HL-60 (cell line): Measurements from ENCODE around the gene TLCD5.

Source experiments
- GABPA ChIP-seq: IDR thresholded peaks from 2 replicates; pipeline ENCODE4 v1.6.1; 2012; ENCODE audit warnings: low read depth
- POLR2AphosphoS5 ChIP-seq: IDR thresholded peaks from 2 replicates; pipeline ENCODE4 v1.6.1; 2012; ENCODE audit warnings: low read depth
- TF ChIP-seq, protein P1 (sequence below): IDR thresholded peaks from one replicate; pipeline ENCODE4 v1.5.1; 2011; ENCODE audit warnings: low read length, control low read depth, inconsistent platforms; ENCODE audit not compliant: insufficient read depth

- no peak for TF ChIP-seq GABPA
- TF ChIP-seq, protein P1, sequence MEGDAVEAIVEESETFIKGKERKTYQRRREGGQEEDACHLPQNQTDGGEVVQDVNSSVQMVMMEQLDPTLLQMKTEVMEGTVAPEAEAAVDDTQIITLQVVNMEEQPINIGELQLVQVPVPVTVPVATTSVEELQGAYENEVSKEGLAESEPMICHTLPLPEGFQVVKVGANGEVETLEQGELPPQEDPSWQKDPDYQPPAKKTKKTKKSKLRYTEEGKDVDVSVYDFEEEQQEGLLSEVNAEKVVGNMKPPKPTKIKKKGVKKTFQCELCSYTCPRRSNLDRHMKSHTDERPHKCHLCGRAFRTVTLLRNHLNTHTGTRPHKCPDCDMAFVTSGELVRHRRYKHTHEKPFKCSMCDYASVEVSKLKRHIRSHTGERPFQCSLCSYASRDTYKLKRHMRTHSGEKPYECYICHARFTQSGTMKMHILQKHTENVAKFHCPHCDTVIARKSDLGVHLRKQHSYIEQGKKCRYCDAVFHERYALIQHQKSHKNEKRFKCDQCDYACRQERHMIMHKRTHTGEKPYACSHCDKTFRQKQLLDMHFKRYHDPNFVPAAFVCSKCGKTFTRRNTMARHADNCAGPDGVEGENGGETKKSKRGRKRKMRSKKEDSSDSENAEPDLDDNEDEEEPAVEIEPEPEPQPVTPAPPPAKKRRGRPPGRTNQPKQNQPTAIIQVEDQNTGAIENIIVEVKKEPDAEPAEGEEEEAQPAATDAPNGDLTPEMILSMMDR, result no peak
- TF ChIP-seq POLR2AphosphoS5, result no peak
Observed at GRCh38 chr11:120343429-120343828, 18.3 kb downstream of the TLCD5 start.
